Fibroblast of the aortic adventitia (primary cell): Measurements from ENCODE around the gene UPP1. TPM values are rescaled to one million over a fixed set of nuclear protein-coding genes. Genes with fewer than 3 reads are reported as not detected.
A peak's percentile ranks its signal among the peaks of the same experiment; 100 is the strongest.
"Not testable (repeated sequence)": the region's sequence is repeated elsewhere in the genome, so short reads cannot be mapped to it uniquely, and the experiment has no call there.

ENCODE experiments used
- DNase-seq: peaks from one replicate; pipeline ENCODE4 v3.0.0-alpha.2; 2010; ENCODE audit warnings: low read depth
- H3K4me3 ChIP-seq: 2 replicates; pipeline ENCODE4 v1.5.1; 2011; ENCODE audit warnings: low read depth, mild to moderate bottlenecking, control low read depth, low read length, moderate library complexity
- CTCF ChIP-seq: IDR thresholded peaks from 2 replicates; pipeline ENCODE4 v1.5.1; 2011; ENCODE audit warnings: mild to moderate bottlenecking, low read length, control low read depth, inconsistent platforms; ENCODE audit not compliant: insufficient read depth
- total RNA-seq: library from RNA; depleted of rRNA; stranded (reverse); fragments of >200 nt; gene quantifications from 2 replicates; pipeline ENCODE4 v1.2.3, GENCODE V29; 2012; ENCODE audit warnings: low replicate concordance

The UPP1 gene
- total RNA-seq, 1 donor: 12.4 TPM

- no peak for DNase-seq
- H3K4me3 ChIP-seq: no peak overlapping the region
- TF ChIP-seq CTCF: no peak
Observed at GRCh38 chr7:48114115-48114514, 25.1 kb downstream of the UPP1 start.

- DNase-seq: no peak
- no peak for TF ChIP-seq CTCF
- H3K4me3 ChIP-seq: no peak overlapping the region
Observed at GRCh38 chr7:48114589-48114988, 25.5 kb downstream of the UPP1 start.

GRCh38 chr7:48116043-48116442 is 27.0 kb downstream of the UPP1 start:
- TF ChIP-seq CTCF: no peak
- H3K4me3 ChIP-seq: no peak overlapping the region
- DNase-seq: no peak

GRCh38 chr7:48118041-48118440 is 29.0 kb downstream of the UPP1 start:
- DNase-seq: peak; percentile 38
- TF ChIP-seq CTCF: no peak
- H3K4me3 ChIP-seq: no peak overlapping the region

GRCh38 chr7:48120536-48120935 is 31.5 kb downstream of the UPP1 start:
- not testable (repeated sequence) for H3K4me3 ChIP-seq, DNase-seq

- DNase-seq: no peak
- no peak overlapping the region for H3K4me3 ChIP-seq
- no peak for TF ChIP-seq CTCF
Observed at GRCh38 chr7:48126037-48126436, 37.0 kb downstream of the UPP1 start.

- no peak for TF ChIP-seq CTCF
- DNase-seq: no peak
- no peak overlapping the region for H3K4me3 ChIP-seq
Observed at GRCh38 chr7:48130658-48131108, 41.6 kb downstream of the UPP1 start.

GRCh38 chr7:48132792-48133191 is 43.7 kb downstream of the UPP1 start:
- no peak overlapping the region for H3K4me3 ChIP-seq
- no peak for DNase-seq
- no peak for TF ChIP-seq CTCF
